Hepatocyte (in vitro differentiated cells): ENCODE measurements around the gene RPP14.

Source experiments
- EZH2phosphoT487 ChIP-seq: fragments of 200-600 bp; sonication (generic); IDR thresholded peaks from one replicate; pipeline ENCODE4 v1.6.1; 2018; ENCODE audit warnings: antibody characterized with exemption, mild to moderate bottlenecking, low read depth, moderate library complexity; ENCODE audit not compliant: unreplicated experiment, severe bottlenecking
- TF ChIP-seq, protein P1 (sequence below): fragments of 200-600 bp; sonication (generic); IDR thresholded peaks from 2 replicates; pipeline ENCODE4 v1.5.1; 2016; ENCODE audit warnings: antibody characterized with exemption, mild to moderate bottlenecking; ENCODE audit not compliant: poor library complexity

GRCh38 chr3:58285334-58285733, 20.7 kb upstream of the RPP14 start:
- TF ChIP-seq, protein P1, sequence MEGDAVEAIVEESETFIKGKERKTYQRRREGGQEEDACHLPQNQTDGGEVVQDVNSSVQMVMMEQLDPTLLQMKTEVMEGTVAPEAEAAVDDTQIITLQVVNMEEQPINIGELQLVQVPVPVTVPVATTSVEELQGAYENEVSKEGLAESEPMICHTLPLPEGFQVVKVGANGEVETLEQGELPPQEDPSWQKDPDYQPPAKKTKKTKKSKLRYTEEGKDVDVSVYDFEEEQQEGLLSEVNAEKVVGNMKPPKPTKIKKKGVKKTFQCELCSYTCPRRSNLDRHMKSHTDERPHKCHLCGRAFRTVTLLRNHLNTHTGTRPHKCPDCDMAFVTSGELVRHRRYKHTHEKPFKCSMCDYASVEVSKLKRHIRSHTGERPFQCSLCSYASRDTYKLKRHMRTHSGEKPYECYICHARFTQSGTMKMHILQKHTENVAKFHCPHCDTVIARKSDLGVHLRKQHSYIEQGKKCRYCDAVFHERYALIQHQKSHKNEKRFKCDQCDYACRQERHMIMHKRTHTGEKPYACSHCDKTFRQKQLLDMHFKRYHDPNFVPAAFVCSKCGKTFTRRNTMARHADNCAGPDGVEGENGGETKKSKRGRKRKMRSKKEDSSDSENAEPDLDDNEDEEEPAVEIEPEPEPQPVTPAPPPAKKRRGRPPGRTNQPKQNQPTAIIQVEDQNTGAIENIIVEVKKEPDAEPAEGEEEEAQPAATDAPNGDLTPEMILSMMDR: no peak
- no peak for TF ChIP-seq EZH2phosphoT487
